Panc1 (cell line): ENCODE measurements around the gene GBE1. TPM values are rescaled to one million over a fixed set of nuclear protein-coding genes. Genes with fewer than 3 reads are reported as not detected.

Experiments
- ATAC-seq: fragments of 200-7000 bp; cut with Tn5 transposase; 2 replicates; pipeline ENCODE4 v1.9.1; 2020; ENCODE audit warnings: mild to moderate bottlenecking, moderate library complexity
- BruUV-seq: library from RNA; stranded (reverse); fragments of 400-500 nt; replicated peaks from 2 replicates; lab custom pipeline; 2021; lab: Mats Ljungman, UMichigan
- CTCF ChIA-PET: fragments of 300-600 bp; sonication (Branson Sonifier 250); formaldehyde crosslinking; loops from one replicate; lab custom pipeline; 2022; ENCODE audit warnings: antibody characterized with exemption; lab: Charles Lee
- POLR2A ChIA-PET: fragments of 300-600 bp; sonication (Branson Sonifier 250); formaldehyde crosslinking; loops from one replicate; lab custom pipeline; 2022; ENCODE audit warnings: antibody characterized with exemption; lab: Charles Lee
- DNase-seq: peaks from one replicate; pipeline ENCODE4 v3.0.0-alpha.2; 2010; ENCODE audit warnings: low read depth, low spot score
- H3K27ac ChIP-seq: 2 replicates; pipeline ENCODE4 v1.5.1; 2011; ENCODE audit warnings: mild to moderate bottlenecking, low read length, inconsistent platforms
- H3K27me3 ChIP-seq: fragments of 200-500 bp; sonication (Bioruptor generic); 2 replicates; pipeline ENCODE4 v1.6.0; 2014; ENCODE audit warnings: low read length, inconsistent platforms; ENCODE audit not compliant: control insufficient read depth, insufficient read depth
- H3K36me3 ChIP-seq: fragments of 200-500 bp; sonication (Bioruptor generic); 2 replicates; pipeline ENCODE4 v1.5.1; 2014; ENCODE audit warnings: inconsistent platforms, mild to moderate bottlenecking, low read length, moderate library complexity; ENCODE audit not compliant: control insufficient read depth, insufficient read depth
- H3K4me1 ChIP-seq: 2 replicates; pipeline ENCODE4 v1.5.1; 2011; ENCODE audit warnings: inconsistent platforms, mild to moderate bottlenecking, low read length, moderate library complexity; ENCODE audit not compliant: control insufficient read depth, insufficient read depth
- H3K4me3 ChIP-seq, 2 experiments: 2 replicates each; pipeline ENCODE4 v1.5.1; 2011 to 2012; ENCODE audit warnings: low read depth in 2 of 2, low read length in 2 of 2, mild to moderate bottlenecking in 2 of 2, inconsistent platforms in 1 of 2, moderate library complexity in 1 of 2
- H3K9me3 ChIP-seq: fragments of 200-500 bp; sonication (Bioruptor generic); 2 replicates; pipeline ENCODE4 v1.5.1; 2014; ENCODE audit warnings: low read depth, mild to moderate bottlenecking, inconsistent platforms, low read length, moderate library complexity; ENCODE audit not compliant: control insufficient read depth, insufficient read depth
- CTCF ChIP-seq: fragments of 450-650 bp; IDR thresholded peaks from 2 replicates; pipeline ENCODE4 v1.5.1; 2017; ENCODE audit warnings: mild to moderate bottlenecking
- POLR2AphosphoS5 ChIP-seq: IDR thresholded peaks from 2 replicates; pipeline ENCODE4 v1.6.1; 2012; ENCODE audit warnings: mild to moderate bottlenecking, low read depth, low read length, moderate library complexity
- REST ChIP-seq, 2 experiments: IDR thresholded peaks; 2 replicates each; pipeline ENCODE4 v1.6.1; 2011 to 2012; ENCODE audit warnings: low read depth in 2 of 2, control low read depth in 1 of 2, low read length in 1 of 2, mild to moderate bottlenecking in 1 of 2, moderate library complexity in 1 of 2; ENCODE audit not compliant: insufficient read depth in 1 of 2
- SIN3A ChIP-seq: IDR thresholded peaks from 2 replicates; pipeline ENCODE4 v1.6.1; 2012; ENCODE audit warnings: low read depth, mild to moderate bottlenecking, low read length, moderate library complexity, borderline replicate concordance; ENCODE audit not compliant: insufficient read depth
- TCF7L2 ChIP-seq: IDR thresholded peaks from 2 replicates; pipeline ENCODE4 v1.6.1; 2011; ENCODE audit warnings: mild to moderate bottlenecking, low read depth, low read length, inconsistent platforms
- in situ Hi-C: cut with HindIII; loops from 2 replicates; pipeline ENCODE4 v1.10.0; 2016; ENCODE audit warnings: low sequenced_read_pairs, low pct_unique_long_range_greater_than_20kb
- intact Hi-C: fragments of 100-400 bp; cut with micrococcal nuclease; formaldehyde crosslinking; loops from one replicate; pipeline ENCODE4 v1.10.0; 2022; ENCODE audit not compliant: unreplicated experiment
- total RNA-seq: library from RNA; stranded (reverse); gene quantifications from one replicate; pipeline ENCODE4 v1.2.1, GENCODE V29; 2021; ENCODE audit not compliant: unreplicated experiment

The GBE1 gene
- total RNA-seq, 1 experiment from 2014 or later: 30.4 TPM

GRCh38 chr3:81451140-81451539 lies 310.3 kb downstream of the GBE1 start:
- intact Hi-C loops: no loop called here
- no peaks in the 10 kb centered on the region for H3K4me1 ChIP-seq
- H3K36me3 ChIP-seq: no peaks in the 10 kb centered on the region
- POLR2A ChIA-PET: no interaction called here
- TF ChIP-seq CTCF: no peak
- TF ChIP-seq TCF7L2: no peak
- no peak for TF ChIP-seq SIN3A
- no peak for TF ChIP-seq REST (IDR thresholded peaks at IDR 0.05; ENCODE audit: insufficient read depth in 1 of 2, low read depth in 2 of 2, low read length in 1 of 2)
- no peak for TF ChIP-seq POLR2AphosphoS5
- H3K27ac ChIP-seq: no peak overlapping the region
- ATAC-seq (no peak), DNase-seq (no peak)
- CTCF ChIA-PET: no interaction called here
- H3K4me3 ChIP-seq: no peak overlapping the region
- H3K9me3 ChIP-seq: no peaks in the 10 kb centered on the region
- H3K27me3 ChIP-seq: no peaks in the 10 kb centered on the region
- in situ Hi-C loops: no loop called here
- no TSS peak for BruUV-seq

GRCh38 chr3:81446806-81447205 lies 314.6 kb downstream of the GBE1 start:
- ATAC-seq (no peak), DNase-seq (no peak)
- in situ Hi-C loops: no loop called here
- Histone ChIP-seq H3K9me3 (no peaks in the 10 kb centered on the region), H3K27ac (no peak overlapping the region), H3K4me3 (no peak overlapping the region), H3K36me3 (no peaks in the 10 kb centered on the region), H3K4me1 (no peaks in the 10 kb centered on the region), H3K27me3 (no peaks in the 10 kb centered on the region)
- no peak for TF ChIP-seq POLR2AphosphoS5
- TF ChIP-seq SIN3A: no peak
- TF ChIP-seq CTCF: no peak
- TF ChIP-seq TCF7L2: no peak
- TF ChIP-seq REST (IDR thresholded peaks at IDR 0.05; ENCODE audit: insufficient read depth in 1 of 2, low read depth in 2 of 2, low read length in 1 of 2): no peak
- intact Hi-C loops: no loop called here
- no TSS peak for BruUV-seq
- ChIA-PET POLR2A (no interaction called here), CTCF (no interaction called here)
